ENCODE measurements around the gene PFN1. TPM values are rescaled to one million over a fixed set of nuclear protein-coding genes. Genes with fewer than 3 reads are reported as not detected.

Gene PFN1
- total and polyA plus RNA-seq, 9 of the 15 experiments (the other 6 are each of a cell fraction or from before 2014, with no cell fraction given), result 60.5 to 1,479 (median 456) TPM

DNA sequence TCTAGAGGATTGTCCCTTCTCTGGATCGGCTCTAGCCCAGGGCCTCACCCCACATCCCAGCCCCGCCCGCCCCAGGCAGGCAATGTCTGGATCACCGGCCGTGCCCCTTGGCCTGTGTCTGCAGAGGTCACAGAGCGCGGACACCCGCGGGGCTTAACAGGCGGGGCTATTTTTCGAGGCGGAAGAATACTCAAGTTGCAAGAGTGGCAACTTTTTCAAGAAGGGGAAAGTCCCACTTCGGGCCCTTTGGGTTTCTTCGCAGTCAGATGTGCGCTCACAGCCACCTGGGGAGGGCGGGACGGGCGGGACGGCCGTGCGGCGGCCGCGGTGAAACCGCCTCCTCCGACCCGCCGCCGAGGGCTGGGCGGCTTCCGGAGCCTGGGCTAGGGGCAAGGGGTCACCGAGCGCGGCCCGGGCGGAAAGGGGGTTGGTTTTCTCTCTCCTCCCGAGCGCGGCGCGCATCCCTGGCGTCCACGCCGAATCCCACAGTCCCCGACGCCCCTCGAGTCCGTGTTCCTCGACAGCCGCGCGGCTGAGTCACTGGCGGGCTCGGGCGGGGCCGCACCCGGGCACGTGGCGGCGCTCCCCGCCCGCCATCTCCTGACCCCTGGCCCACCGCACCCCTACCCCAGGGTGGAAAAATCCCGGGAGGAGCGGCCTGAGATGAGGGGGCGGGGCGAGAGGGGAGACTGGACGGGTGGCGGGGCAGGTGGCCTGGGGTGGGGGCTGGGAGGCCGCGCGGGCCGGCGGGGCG, 1.2 kb upstream of the PFN1 start (continued):
- TF ChIP-seq, protein P1, sequence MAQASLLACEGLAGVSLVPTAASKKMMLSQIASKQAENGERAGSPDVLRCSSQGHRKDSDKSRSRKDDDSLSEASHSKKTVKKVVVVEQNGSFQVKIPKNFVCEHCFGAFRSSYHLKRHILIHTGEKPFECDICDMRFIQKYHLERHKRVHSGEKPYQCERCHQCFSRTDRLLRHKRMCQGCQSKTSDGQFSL (CRISPR knock-in tag; IDR thresholded peaks at IDR 0.05), result no peak
- TF ChIP-seq, protein P1 (tag; IDR thresholded peaks at IDR 0.05), result no peak
- TF ChIP-seq SIN3B (IDR thresholded peaks at IDR 0.05; ENCODE audit: low read depth) (no peak), HDAC6 (IDR thresholded peaks at IDR 0.05; ENCODE audit: low read depth, low read length) (no peak), ZNF354B (CRISPR knock-in tag; IDR thresholded peaks at IDR 0.05) (no peak), TSHZ1 (CRISPR knock-in tag; IDR thresholded peaks at IDR 0.05) (no peak), NR1H2 (CRISPR knock-in tag; IDR thresholded peaks at IDR 0.05) (no peak), CXXC5 (CRISPR knock-in tag; IDR thresholded peaks at IDR 0.05) (peak; percentile 56), RBM17 (IDR thresholded peaks at IDR 0.05; ENCODE audit: borderline replicate concordance, low read depth, low read length) (no peak), RBM25 (IDR thresholded peaks at IDR 0.05; ENCODE audit: low read depth, low read length, severe bottlenecking) (no peak), ZBTB5 (IDR thresholded peaks at IDR 0.05) (no peak), ETV6 (IDR thresholded peaks at IDR 0.05; ENCODE audit: borderline replicate concordance in 1 of 2, low read depth in 2 of 2, low read length in 1 of 2) (no peak), ETV6 (CRISPR knock-in tag; IDR thresholded peaks at IDR 0.05; ENCODE audit: borderline replicate concordance) (no peak), ILF3 (IDR thresholded peaks at IDR 0.05; ENCODE audit: borderline replicate concordance) (no peak), ZNF764 (CRISPR knock-in tag; IDR thresholded peaks at IDR 0.05; ENCODE audit: low read depth) (no peak), CBFA2T3 (IDR thresholded peaks at IDR 0.05) (no peak), BACH1 (tag; IDR thresholded peaks at IDR 0.05) (no peak), DNMT1 (IDR thresholded peaks at IDR 0.05) (no peak), ZBTB43 (CRISPR knock-in tag; IDR thresholded peaks at IDR 0.05) (no peak), CHD4 (IDR thresholded peaks at IDR 0.05; ENCODE audit: insufficient read depth, insufficient replicate concordance, low read depth, low read length, poor library complexity, severe bottlenecking) (no peak), BMI1 (IDR thresholded peaks at IDR 0.05; ENCODE audit: low read length) (no peak)
